H9 (cell line): Measurements from ENCODE around the gene TNFRSF19. TPM values are rescaled to one million over a fixed set of nuclear protein-coding genes. Genes with fewer than 3 reads are reported as not detected.

ENCODE experiments used
- DNase-seq: peaks from one replicate; pipeline ENCODE4 v3.0.0-alpha.2; 2017
- H2AFZ ChIP-seq: one replicate; pipeline ENCODE4 v1.6.1; 2013; ENCODE audit warnings: mild to moderate bottlenecking, low read length, control low read depth, moderate library complexity
- H2AK5ac ChIP-seq: 2 replicates; pipeline ENCODE4 v1.6.1; 2013; ENCODE audit warnings: low read length, control low read depth, mixed read lengths; ENCODE audit not compliant: insufficient read length
- H2BK120ac ChIP-seq: one replicate; pipeline ENCODE4 v1.6.1; 2013; ENCODE audit warnings: low read depth, mild to moderate bottlenecking, low read length, control low read depth, inconsistent platforms; ENCODE audit not compliant: poor library complexity, severe bottlenecking
- H2BK12ac ChIP-seq: 2 replicates; pipeline ENCODE4 v1.6.1; 2013; ENCODE audit warnings: low read length, control low read depth, mixed read lengths, low read depth; ENCODE audit not compliant: insufficient read length
- H2BK15ac ChIP-seq: 2 replicates; pipeline ENCODE4 v1.6.1; 2013; ENCODE audit warnings: low read depth, low read length, control low read depth
- H2BK20ac ChIP-seq: one replicate; pipeline ENCODE4 v1.6.1; 2013; ENCODE audit warnings: low read depth, mild to moderate bottlenecking, low read length, control low read depth, inconsistent platforms; ENCODE audit not compliant: poor library complexity, severe bottlenecking
- H2BK5ac ChIP-seq: 2 replicates; pipeline ENCODE4 v1.6.1; 2013; ENCODE audit warnings: low read length, control low read depth, mixed read lengths; ENCODE audit not compliant: insufficient read length
- H3K14ac ChIP-seq: 2 replicates; pipeline ENCODE4 v1.6.1; 2013; ENCODE audit warnings: low read length, control low read depth; ENCODE audit not compliant: insufficient read depth
- H3K18ac ChIP-seq: 2 replicates; pipeline ENCODE4 v1.6.1; 2013; ENCODE audit warnings: low read depth, mild to moderate bottlenecking, mixed read lengths, low read length, control low read depth; ENCODE audit not compliant: insufficient read length
- H3K23ac ChIP-seq: 2 replicates; pipeline ENCODE4 v1.6.1; 2013; ENCODE audit warnings: low read length, control low read depth, mixed read lengths, low read depth; ENCODE audit not compliant: insufficient read length
- H3K23me2 ChIP-seq: 2 replicates; pipeline ENCODE4 v1.6.1; 2013; ENCODE audit warnings: low read depth, mild to moderate bottlenecking, mixed read lengths, low read length, control low read depth; ENCODE audit not compliant: insufficient read length, poor library complexity, severe bottlenecking
- H3K27ac ChIP-seq: 2 replicates; pipeline ENCODE4 v1.5.1; 2013; ENCODE audit warnings: low read length, control low read depth, mixed read lengths, low read depth; ENCODE audit not compliant: insufficient read length
- H3K27me3 ChIP-seq: 2 replicates; pipeline ENCODE4 v1.6.1; 2013; ENCODE audit warnings: low read length, control low read depth, inconsistent platforms; ENCODE audit not compliant: insufficient read depth
- H3K4ac ChIP-seq: 2 replicates; pipeline ENCODE4 v1.6.1; 2013; ENCODE audit warnings: low read depth, mild to moderate bottlenecking, control low read depth, inconsistent platforms, low read length, moderate library complexity
- H3K4me1 ChIP-seq: 2 replicates; pipeline ENCODE4 v1.6.1; 2013; ENCODE audit warnings: low read length, control low read depth, inconsistent platforms; ENCODE audit not compliant: insufficient read depth
- H3K4me2 ChIP-seq: 2 replicates; pipeline ENCODE4 v1.6.1; 2013; ENCODE audit warnings: low read length, control low read depth, mixed read lengths; ENCODE audit not compliant: insufficient read length, insufficient read depth
- H3K56ac ChIP-seq: 2 replicates; pipeline ENCODE4 v1.6.1; 2013; ENCODE audit warnings: low read depth, mild to moderate bottlenecking, mixed read lengths, low read length, control low read depth; ENCODE audit not compliant: insufficient read length
- H3K79me1 ChIP-seq: 2 replicates; pipeline ENCODE4 v1.6.1; 2013; ENCODE audit warnings: low read depth, mild to moderate bottlenecking, moderate library complexity, low read length, control low read depth, inconsistent platforms; ENCODE audit not compliant: insufficient read depth, poor library complexity, severe bottlenecking
- H3K79me2 ChIP-seq: 2 replicates; pipeline ENCODE4 v1.6.1; 2013; ENCODE audit warnings: low read length, control low read depth, inconsistent platforms; ENCODE audit not compliant: insufficient read depth
- H3K9ac ChIP-seq: 2 replicates; pipeline ENCODE4 v1.6.1; 2013; ENCODE audit warnings: low read length, control low read depth, mixed read lengths; ENCODE audit not compliant: insufficient read length; ENCODE audit errors: extremely low read depth
- H3K9me3 ChIP-seq: one replicate; pipeline ENCODE4 v1.6.1; 2013; ENCODE audit warnings: low read depth, low read length, inconsistent platforms; ENCODE audit not compliant: control insufficient read depth
- H3T11ph ChIP-seq: one replicate; pipeline ENCODE4 v1.6.1; 2013; ENCODE audit warnings: mild to moderate bottlenecking, low read length, control low read depth, inconsistent platforms
- H4K20me1 ChIP-seq: one replicate; pipeline ENCODE4 v1.6.1; 2013; ENCODE audit not compliant: control insufficient read depth, insufficient read length, insufficient read depth
- H4K5ac ChIP-seq: 2 replicates; pipeline ENCODE4 v1.6.1; 2013; ENCODE audit warnings: low read depth, mild to moderate bottlenecking, mixed read lengths, low read length, control low read depth; ENCODE audit not compliant: insufficient read length
- H4K8ac ChIP-seq: replicated peaks from 2 replicates; pipeline ENCODE4 v1.6.1; 2013; ENCODE audit warnings: low read length, control low read depth, mixed read lengths, low read depth; ENCODE audit not compliant: insufficient read length
- H4K91ac ChIP-seq: 2 replicates; pipeline ENCODE4 v1.6.1; 2013; ENCODE audit warnings: low read depth, mild to moderate bottlenecking, moderate library complexity, mixed read lengths, low read length, control low read depth; ENCODE audit not compliant: insufficient read length
- H3K27ac Mint-ChIP-seq, 3 experiments: 2 replicates in 2 of 3; 3 replicates in 1 of 3; pipeline ENCODE4 v1.8.0; 2020 to 2021; ENCODE audit warnings: mixed read lengths in 3 of 3, mild to moderate bottlenecking in 1 of 3, moderate library complexity in 1 of 3
- H3K27me3 Mint-ChIP-seq: 2 replicates; pipeline ENCODE4 v1.8.0; 2021; ENCODE audit warnings: low read depth, mild to moderate bottlenecking, moderate library complexity, mixed read lengths
- H3K36me3 Mint-ChIP-seq, 3 experiments: 2 replicates in 2 of 3; 3 replicates in 1 of 3; pipeline ENCODE4 v1.8.0; 2020 to 2021; ENCODE audit warnings: low read depth in 3 of 3, mixed read lengths in 3 of 3; ENCODE audit not compliant: insufficient read depth in 1 of 3
- H3K4me1 Mint-ChIP-seq, 2 experiments: 2 replicates each; pipeline ENCODE4 v1.8.0; 2020; ENCODE audit warnings: mixed read lengths in 2 of 2
- H3K4me3 Mint-ChIP-seq, 2 experiments: 2 replicates in 1 of 2; 3 replicates in 1 of 2; pipeline ENCODE4 v1.8.0; 2020 to 2021; ENCODE audit warnings: mild to moderate bottlenecking in 2 of 2, mixed read lengths in 2 of 2, moderate library complexity in 1 of 2
- H3K9me3 Mint-ChIP-seq, 2 experiments: 2 replicates in 1 of 2; 3 replicates in 1 of 2; pipeline ENCODE4 v1.8.0; 2020; ENCODE audit warnings: mild to moderate bottlenecking in 2 of 2, mixed read lengths in 2 of 2, moderate library complexity in 1 of 2
- WGBS: extraction: QIAGEN DNeasy Blood & Tissue Kit; methylation state at CpG from one replicate; pipeline ENCODE4 v1.1.7; 2013; ENCODE audit warnings: missing lambda C conversion rate, low lambda C conversion rate, mixed read lengths; ENCODE audit not compliant: insufficient read length; ENCODE audit errors: extremely low coverage; 5-methylcytosine and 5-hydroxymethylcytosine counted together
- total RNA-seq: library from RNA; stranded (reverse); gene quantifications from 2 replicates; pipeline ENCODE4 v1.2.1, GENCODE V29; 2021
- TF ChIP-seq, protein P1 (sequence below): fragments of 200-600 bp; sonication (generic); conservative IDR thresholded peaks from 3 replicates; pipeline ENCODE4 v1.8.0; 2021; ENCODE audit warnings: antibody characterized with exemption, mild to moderate bottlenecking

TNFRSF19 gene
- total RNA-seq, 1 experiment from 2014 or later = 2.7 TPM

DNA sequence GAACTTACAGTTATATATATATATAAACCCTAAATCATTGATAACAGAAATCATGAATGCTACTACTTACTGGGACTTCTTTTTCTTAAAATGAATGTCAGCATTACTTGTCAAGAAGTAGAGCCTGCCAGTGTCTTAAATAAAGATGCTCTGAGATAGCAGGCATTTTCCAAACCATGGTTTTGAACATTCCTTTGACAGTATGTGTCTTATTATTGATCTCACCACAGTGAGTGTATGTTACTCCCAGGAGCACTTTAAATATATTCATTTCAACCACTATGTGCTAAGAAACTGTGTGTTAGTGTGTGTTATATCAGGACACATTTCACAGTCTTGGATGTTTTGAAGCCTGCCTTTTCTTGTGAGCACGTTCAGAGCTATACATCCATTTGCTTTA is 28.2 kb downstream of the TNFRSF19 start:
- no peak overlapping the region for H3K4me3 Mint-ChIP-seq
- no peaks in the 10 kb centered on the region for H3K79me1 ChIP-seq
- H3K18ac ChIP-seq = no peak overlapping the region
- H2AFZ ChIP-seq = no peak overlapping the region
- no peak overlapping the region for H3K27ac Mint-ChIP-seq
- H2BK20ac ChIP-seq = no peak overlapping the region
- H3K9ac ChIP-seq = no peak overlapping the region
- H2BK15ac ChIP-seq = no peak overlapping the region
- H3K27me3 ChIP-seq = no peaks in the 10 kb centered on the region
- peaks cover 9% of the 10 kb centered on the region for H3K9me3 ChIP-seq
- no peak overlapping the region for H3K14ac ChIP-seq
- H3K79me2 ChIP-seq = no peaks in the 10 kb centered on the region
- H3K4ac ChIP-seq = no peak overlapping the region
- no peak overlapping the region for H4K91ac ChIP-seq
- H2BK120ac ChIP-seq = no peak overlapping the region
- H3K27ac ChIP-seq = no peak overlapping the region
- H3K56ac ChIP-seq = no peak overlapping the region
- H4K20me1 ChIP-seq = no peaks in the 10 kb centered on the region
- no CpG with 5 or more reads among the region's 1 CpG for WGBS
- no peak overlapping the region for H2BK5ac ChIP-seq
- H4K8ac ChIP-seq = no peak overlapping the region
- H3K9me3 Mint-ChIP-seq = peaks cover 56 to 66% of the 10 kb centered on the region in 2 experiments
- no peak overlapping the region for H3K4me2 ChIP-seq
- peaks cover 13 to 82% (median 37%) of the 10 kb centered on the region in 3 experiments for H3K36me3 Mint-ChIP-seq
- DNase-seq = no peak
- H2BK12ac ChIP-seq = no peak overlapping the region
- H4K5ac ChIP-seq = no peak overlapping the region
- H2AK5ac ChIP-seq = no peak overlapping the region
- TF ChIP-seq, protein P1, sequence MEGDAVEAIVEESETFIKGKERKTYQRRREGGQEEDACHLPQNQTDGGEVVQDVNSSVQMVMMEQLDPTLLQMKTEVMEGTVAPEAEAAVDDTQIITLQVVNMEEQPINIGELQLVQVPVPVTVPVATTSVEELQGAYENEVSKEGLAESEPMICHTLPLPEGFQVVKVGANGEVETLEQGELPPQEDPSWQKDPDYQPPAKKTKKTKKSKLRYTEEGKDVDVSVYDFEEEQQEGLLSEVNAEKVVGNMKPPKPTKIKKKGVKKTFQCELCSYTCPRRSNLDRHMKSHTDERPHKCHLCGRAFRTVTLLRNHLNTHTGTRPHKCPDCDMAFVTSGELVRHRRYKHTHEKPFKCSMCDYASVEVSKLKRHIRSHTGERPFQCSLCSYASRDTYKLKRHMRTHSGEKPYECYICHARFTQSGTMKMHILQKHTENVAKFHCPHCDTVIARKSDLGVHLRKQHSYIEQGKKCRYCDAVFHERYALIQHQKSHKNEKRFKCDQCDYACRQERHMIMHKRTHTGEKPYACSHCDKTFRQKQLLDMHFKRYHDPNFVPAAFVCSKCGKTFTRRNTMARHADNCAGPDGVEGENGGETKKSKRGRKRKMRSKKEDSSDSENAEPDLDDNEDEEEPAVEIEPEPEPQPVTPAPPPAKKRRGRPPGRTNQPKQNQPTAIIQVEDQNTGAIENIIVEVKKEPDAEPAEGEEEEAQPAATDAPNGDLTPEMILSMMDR = no peak
- no peaks in the 10 kb centered on the region; the same call in 1 of the 2 replicates for H3K4me1 ChIP-seq
- no peak overlapping the region for H3T11ph ChIP-seq
- peaks cover 37 to 42% of the 10 kb centered on the region in 2 experiments for H3K4me1 Mint-ChIP-seq
- H3K27me3 Mint-ChIP-seq = peaks cover 19% of the 10 kb centered on the region
- no peak overlapping the region for H3K23ac ChIP-seq
- H3K23me2 ChIP-seq = no peaks in the 10 kb centered on the region
